K562 (cell line): Measurements from ENCODE around the gene C5AR2. TPM values are rescaled to one million over a fixed set of nuclear protein-coding genes. Genes with fewer than 3 reads are reported as not detected.

ENCODE experiments used
- CTCFL ChIP-seq: IDR thresholded peaks from 2 replicates; pipeline ENCODE4 v1.6.1; 2011; ENCODE audit warnings: borderline replicate concordance, low read depth, mild to moderate bottlenecking, moderate library complexity, low read length; ENCODE audit not compliant: insufficient read depth, poor library complexity, severe bottlenecking
- GATA2 ChIP-seq: sonication (generic); formaldehyde crosslinking; IDR thresholded peaks from 2 replicates; pipeline ENCODE4 v1.4.0; 2020; ENCODE audit warnings: mild to moderate bottlenecking, missing genetic modification reagents
- HNRNPLL ChIP-seq: fragments of 200-400 bp; formaldehyde crosslinking; IDR thresholded peaks from 2 replicates; pipeline ENCODE4 v1.6.1; 2017; ENCODE audit warnings: low read length, low read depth, mild to moderate bottlenecking; ENCODE audit not compliant: poor library complexity, severe bottlenecking
- KLF13 ChIP-seq: fragments of 450-650 bp; IDR thresholded peaks from 2 replicates; pipeline ENCODE4 v1.6.1; 2016; ENCODE audit warnings: missing genetic modification characterization, low read depth, mild to moderate bottlenecking, missing compliant biosample characterization, moderate library complexity, borderline replicate concordance
- MAZ ChIP-seq, 2 experiments: fragments of 450-650 bp in 1 of 2; sonication (generic) in 1 of 2; formaldehyde crosslinking; IDR thresholded peaks in 1 of 2; conservative IDR thresholded peaks in 1 of 2; 2 replicates each; pipeline versions ENCODE4 v1.4.0 to v1.5.0; 2020; ENCODE audit warnings: mild to moderate bottlenecking in 1 of 2, missing genetic modification reagents in 1 of 2
- MEF2D ChIP-seq: conservative IDR thresholded peaks from 2 replicates; pipeline ENCODE4 v1.6.1; 2016; ENCODE audit warnings: low read depth, missing genetic modification characterization, missing compliant biosample characterization
- PHF20 ChIP-seq: fragments of 450-650 bp; IDR thresholded peaks from 2 replicates; pipeline ENCODE4 v1.6.1; 2018; ENCODE audit not compliant: partially characterized antibody
- PHF21A ChIP-seq: fragments of 450-650 bp; IDR thresholded peaks from 2 replicates; pipeline ENCODE4 v1.6.1; 2017; ENCODE audit warnings: low read depth, borderline replicate concordance
- POU5F1 ChIP-seq: fragments of 150-350 bp; IDR thresholded peaks from 2 replicates; pipeline ENCODE4 v1.6.1; 2014; ENCODE audit warnings: borderline replicate concordance, low read length, low read depth, mild to moderate bottlenecking; ENCODE audit not compliant: partially characterized antibody
- SNIP1 ChIP-seq: fragments of 450-650 bp; IDR thresholded peaks from 2 replicates; pipeline ENCODE4 v1.7.1; 2017; ENCODE audit warnings: low read depth, mild to moderate bottlenecking
- SOX6 ChIP-seq: fragments of 450-650 bp; IDR thresholded peaks from 2 replicates; pipeline ENCODE4 v1.6.1; 2014; ENCODE audit warnings: mild to moderate bottlenecking
- TRIM25 ChIP-seq: fragments of 450-650 bp; IDR thresholded peaks from 2 replicates; pipeline ENCODE4 v1.7.0; 2016; ENCODE audit warnings: borderline replicate concordance
- ZNF311 ChIP-seq: fragments of 250-450 bp; sonication (Bioruptor Pico); IDR thresholded peaks from 2 replicates; pipeline ENCODE4 v1.4.0; 2020; ENCODE audit warnings: mild to moderate bottlenecking, moderate library complexity
- ZNF589 ChIP-seq: fragments of 200-800 bp; sonication (Bioruptor generic); IDR thresholded peaks from 2 replicates; pipeline ENCODE4 v1.6.1; 2016; ENCODE audit warnings: low read depth, missing genetic modification characterization, missing compliant biosample characterization
- ZNF592 ChIP-seq: fragments of 450-650 bp; IDR thresholded peaks from 2 replicates; pipeline ENCODE4 v1.6.1; 2017; ENCODE audit warnings: antibody characterized with exemption, mild to moderate bottlenecking
- ZNF644 ChIP-seq: fragments of 200-800 bp; sonication (Bioruptor generic); IDR thresholded peaks from 2 replicates; pipeline ENCODE4 v1.6.1; 2016; ENCODE audit warnings: low read depth, missing genetic modification characterization, missing compliant biosample characterization
- ZNF75A ChIP-seq: fragments of 450-650 bp; formaldehyde crosslinking; IDR thresholded peaks from 2 replicates; pipeline ENCODE4 v1.4.0; 2020; ENCODE audit warnings: mild to moderate bottlenecking
- ZNF79 ChIP-seq: fragments of 250-450 bp; sonication (Bioruptor Pico); IDR thresholded peaks from 2 replicates; pipeline ENCODE4 v1.4.0; 2020; ENCODE audit warnings: low read depth, mild to moderate bottlenecking, moderate library complexity
- polyA plus RNA-seq, 8 experiments: library from polyadenylated mRNA; depleted of rRNA in 4 of 8; stranded (reverse) in 5 of 8; unstranded in 3 of 8; fragments of >200 nt; fragmentation: Nextera tagmentation in 2 of 8; fragmentation: Illumina TruSeq in 1 of 8; extraction: Ambion mirVana in 2 of 8; extraction: Trizol in 1 of 8; gene quantifications; 2 replicates each; pipeline versions ENCODE4 v1.2.1 to v1.2.3, GENCODE V29; 2011 to 2014; ENCODE audit warnings: inconsistent platforms in 1 of 8, missing spikeins in 1 of 8
- total RNA-seq, 7 experiments: library from RNA; depleted of rRNA in 6 of 7; stranded (reverse); fragments of >200 nt in 6 of 7; fragmentation: Illumina TruSeq in 2 of 7; extraction: Trizol in 2 of 7; gene quantifications; 2 replicates each; pipeline versions ENCODE4 v1.2.1 to v1.2.3, GENCODE V29; 2011 to 2021; ENCODE audit warnings: low replicate concordance in 1 of 7

The C5AR2 gene
- total and polyA plus RNA-seq, 9 of the 15 experiments (the other 6 are each of a cell fraction or from before 2014, with no cell fraction given), result 0.01 to 1.1 (median 0.13) TPM

- no peak for TF ChIP-seq SNIP1
- TF ChIP-seq KLF13 (tag), result peak; percentile 82
- no peak for TF ChIP-seq ZNF311 (CRISPR knock-in tag)
- no peak for TF ChIP-seq GATA2 (CRISPR knock-in tag)
- 0 out of 2 replicates have a peak, but pooled peaks have one; percentile 33 for TF ChIP-seq ZNF589 (CRISPR knock-in tag)
- peak; percentile 65 for TF ChIP-seq SOX6
- no peak for TF ChIP-seq ZNF644 (tag)
- TF ChIP-seq POU5F1, result peak; percentile 50
- TF ChIP-seq PHF20, result peak; percentile 56
- TF ChIP-seq MEF2D (tag), result 0 out of 2 replicates have a peak, but pooled peaks have one; percentile 23
- TF ChIP-seq ZNF79 (CRISPR knock-in tag), result no peak
- TF ChIP-seq PHF21A, result no peak
- TF ChIP-seq TRIM25, result peak; percentile 52; the same call in 1 of the 2 replicates
- peak; percentile 87 to 96 for TF ChIP-seq MAZ (CRISPR knock-in tag; conservative IDR thresholded peaks at IDR 0.05 in 1 of 2, IDR thresholded peaks at IDR 0.05 in 1 of 2)
- TF ChIP-seq ZNF75A (CRISPR knock-in tag), result no peak
- peak; percentile 95 for TF ChIP-seq CTCFL
- peak; percentile 18 for TF ChIP-seq HNRNPLL
- peak; percentile 87 for TF ChIP-seq ZNF592
These were observed 17.1 kb downstream of the C5AR2 start, which contains the start of gene DHX34 (continued) for GRCh38 chr19:47348819-47349795.
